ENCODE data around the gene SCAMP3.
A peak's percentile ranks its signal among the peaks of the same experiment; 100 is the strongest.
"Not testable (repeated sequence)": the region's sequence is repeated elsewhere in the genome, so short reads cannot be mapped to it uniquely, and the experiment has no call there.

SCAMP3 gene

DNA sequence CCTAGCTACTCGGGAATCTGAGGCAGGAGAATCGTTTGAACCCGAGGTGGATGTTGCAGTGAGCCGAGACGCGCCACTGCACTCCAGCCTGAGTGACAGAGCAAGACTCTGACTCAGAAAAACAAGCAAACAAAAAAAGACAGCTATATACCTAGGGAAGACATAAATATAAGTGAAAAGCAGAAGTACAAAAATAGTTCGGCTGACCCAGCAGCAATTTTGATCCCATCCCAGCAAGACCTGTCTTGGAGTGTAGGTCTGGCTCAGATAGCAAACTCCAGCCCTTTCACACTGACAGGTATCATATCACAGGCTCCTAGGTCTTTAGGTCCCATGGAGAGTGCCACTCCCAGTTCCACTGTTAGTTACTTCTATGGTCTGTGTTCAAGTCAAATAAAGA, 39.1 kb downstream of the SCAMP3 start:
- no peak for FAIRE-seq

DNA sequence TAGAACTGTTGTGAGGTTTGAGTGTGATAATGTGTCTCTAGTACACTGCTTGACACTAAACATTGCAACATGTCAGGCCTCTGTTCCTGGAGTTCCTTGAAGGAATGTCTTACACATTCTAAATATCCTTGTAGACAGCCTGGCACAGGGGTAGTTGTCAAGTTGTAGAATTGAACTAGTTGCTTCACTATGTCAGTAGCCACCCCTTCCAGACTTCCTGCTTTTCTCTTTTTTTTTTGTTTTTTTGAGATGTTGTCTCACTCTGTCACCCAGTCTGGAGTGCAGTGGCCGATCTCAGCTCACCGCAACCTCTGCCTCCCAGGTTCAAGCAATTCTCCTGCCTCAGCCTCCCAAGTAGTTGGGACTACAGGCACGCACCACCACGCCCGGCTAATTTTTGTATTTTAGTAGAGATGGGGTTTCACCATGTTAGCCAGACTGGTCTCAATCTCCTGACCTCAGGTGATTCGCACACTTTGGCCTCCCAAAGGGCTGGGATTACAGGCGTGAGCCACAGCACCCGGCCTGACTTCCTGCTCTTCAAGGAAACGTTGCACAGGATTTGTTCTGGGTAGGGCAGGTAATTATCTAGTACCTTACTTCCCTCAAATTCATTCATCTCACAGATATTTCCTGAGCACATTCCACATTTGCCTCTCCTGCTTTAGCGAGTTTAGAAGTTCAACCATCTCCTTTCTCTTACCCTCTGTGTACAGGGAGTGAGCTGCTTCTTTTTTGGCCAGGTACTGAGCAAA, 41.8 kb downstream of the SCAMP3 start:
- not testable (repeated sequence) for DNase-seq (ENCODE audit: insufficient read length, low spot score); FAIRE-seq

More for the DNA sequence above, 39.1 kb downstream of the SCAMP3 start:
- TF ChIP-seq CTCF (IDR thresholded peaks at IDR 0.05; ENCODE audit: insufficient read depth, missing control alignments), result no peak
- no peak for DNase-seq (ENCODE audit: insufficient read length, low spot score)

DNA sequence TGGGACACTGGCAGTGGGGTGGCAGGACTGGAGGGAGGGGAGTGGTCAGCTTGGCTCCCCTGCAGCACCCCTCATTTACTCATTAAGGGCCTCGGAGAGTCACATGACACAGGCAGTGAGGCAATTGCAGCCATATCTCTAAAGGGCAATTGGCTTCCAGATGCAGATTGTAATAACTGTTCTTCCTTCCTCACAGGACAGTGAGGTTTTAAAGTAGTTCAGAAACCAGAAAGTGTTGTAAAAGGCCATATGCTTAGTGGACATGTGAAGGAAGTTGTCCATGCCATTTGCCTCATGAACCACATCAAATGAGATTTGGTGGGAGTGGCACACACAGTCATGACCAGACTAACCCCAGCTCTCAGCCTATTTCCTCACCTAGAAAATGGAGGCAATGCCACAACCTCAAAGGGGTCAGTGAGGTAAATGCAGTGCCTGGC, 42.5 kb downstream of the SCAMP3 start:
- DNase-seq (ENCODE audit: insufficient read length, low spot score) (no peak), FAIRE-seq (no peak)
- TF ChIP-seq CTCF (IDR thresholded peaks at IDR 0.05; ENCODE audit: insufficient read depth, missing control alignments), result no peak

DNA sequence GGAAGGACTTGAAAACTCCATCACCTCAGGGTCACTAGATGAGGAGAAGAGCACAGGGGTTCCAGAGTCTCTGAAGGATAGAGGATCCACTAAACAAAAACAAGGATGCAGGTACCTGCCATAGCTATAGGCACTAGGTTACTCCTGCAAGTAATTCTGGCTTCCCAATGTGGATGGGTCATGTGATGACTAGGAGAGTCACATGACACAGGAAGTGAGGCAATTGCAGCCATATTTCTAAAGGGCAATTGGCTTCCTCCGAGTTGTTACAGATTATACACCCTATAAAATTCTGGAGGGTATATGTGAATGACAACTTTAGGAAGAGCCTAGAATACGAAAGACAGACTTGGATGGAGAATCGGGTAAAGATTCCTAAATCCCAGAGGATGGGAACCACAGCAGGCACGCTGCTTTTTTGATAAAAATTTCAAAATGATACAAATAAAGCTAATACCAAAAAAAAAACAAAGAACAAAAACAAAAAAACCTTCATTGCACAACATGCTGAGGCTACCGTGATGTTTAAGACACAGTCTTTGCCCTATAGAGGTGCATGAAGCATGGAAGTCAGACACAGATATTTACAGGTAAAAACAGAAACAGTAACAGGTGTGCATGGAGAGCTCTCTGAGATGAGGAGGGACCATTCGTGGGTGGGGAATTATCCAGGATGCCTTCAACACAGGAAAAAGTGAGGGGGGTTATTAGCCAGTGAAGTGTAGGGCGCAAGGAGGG, 43.1 kb downstream of the SCAMP3 start:
- FAIRE-seq (peak; percentile 25), DNase-seq (ENCODE audit: insufficient read length, low spot score) (peak; percentile 79)
- no peak for TF ChIP-seq CTCF (IDR thresholded peaks at IDR 0.05; ENCODE audit: insufficient read depth, missing control alignments)

GRCh38 chr1:155214702-155215101, 47.5 kb downstream of the SCAMP3 start:
- not testable (repeated sequence) for DNase-seq (ENCODE audit: insufficient read length, low spot score); FAIRE-seq

DNA sequence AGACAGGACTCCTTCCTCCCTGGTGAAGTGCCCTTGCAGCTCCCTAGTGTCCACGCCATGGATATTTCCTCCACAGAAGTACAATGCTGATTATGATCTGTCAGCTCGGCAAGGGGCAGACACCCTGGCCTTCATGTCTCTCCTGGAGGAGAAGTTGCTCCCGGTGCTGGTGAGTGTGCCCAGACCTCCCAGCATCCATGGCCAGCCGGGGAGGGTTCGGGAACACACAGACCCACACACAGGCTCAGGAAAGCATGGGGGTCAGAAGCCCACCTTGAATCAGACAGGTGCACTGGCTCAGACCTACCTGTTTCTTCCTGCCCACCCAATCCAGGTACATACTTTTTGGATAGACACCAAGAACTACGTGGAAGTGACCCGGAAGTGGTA, 50.1 kb downstream of the SCAMP3 start:
- FAIRE-seq; DNase-seq (ENCODE audit: insufficient read length, low spot score): not testable (repeated sequence)

DNA sequence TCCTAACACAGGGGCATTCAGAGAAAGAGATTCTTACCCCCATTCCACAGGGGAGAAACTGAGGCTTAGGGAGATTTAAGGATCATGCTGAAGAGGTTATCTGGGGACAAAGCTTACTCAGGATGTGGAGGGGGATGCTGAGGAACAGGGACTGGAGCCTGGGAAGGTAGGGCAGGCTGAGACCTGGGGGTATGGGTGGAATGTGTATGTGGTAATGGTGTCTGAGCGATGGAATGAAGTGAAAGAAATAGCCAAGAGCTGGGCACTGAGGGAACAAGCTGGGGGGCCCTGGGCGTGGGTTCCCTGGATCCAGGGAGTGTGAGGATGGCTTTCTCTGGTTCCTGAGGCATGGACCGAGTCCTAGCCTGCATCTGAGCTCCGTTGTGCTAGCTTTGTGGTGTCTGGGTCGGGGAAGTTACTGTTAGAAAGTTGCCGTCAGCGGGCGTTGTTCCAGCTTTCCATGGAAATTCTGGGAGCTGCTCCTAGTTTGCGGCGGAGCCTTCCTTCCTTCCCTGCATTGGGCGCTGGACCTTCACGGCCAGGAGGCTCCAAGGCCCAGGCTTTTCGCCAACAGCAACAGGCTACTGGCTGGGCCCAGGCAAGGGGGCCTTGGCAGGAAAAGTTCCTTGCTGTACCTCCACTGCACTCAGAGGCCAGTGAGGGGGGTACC, 50.6 kb downstream of the SCAMP3 start:
- DNase-seq (ENCODE audit: insufficient read length, low spot score); FAIRE-seq: not testable (repeated sequence)

GRCh38 chr1:155210314-155211104, 51.7 kb downstream of the SCAMP3 start:
- FAIRE-seq (no peak), DNase-seq (ENCODE audit: insufficient read length, low spot score) (no peak)
- no peak for TF ChIP-seq CTCF (IDR thresholded peaks at IDR 0.05; ENCODE audit: insufficient read depth, missing control alignments)

All from D721Med (cell line).